ENCODE measurements around the gene TIMD4. TPM values are rescaled to one million over a fixed set of nuclear protein-coding genes. Genes with fewer than 3 reads are reported as not detected.

Gene TIMD4
- total and polyA plus RNA-seq, 12 donors: 0.10 to 2.3 (median 0.55) TPM; not detected in 5

DNA sequence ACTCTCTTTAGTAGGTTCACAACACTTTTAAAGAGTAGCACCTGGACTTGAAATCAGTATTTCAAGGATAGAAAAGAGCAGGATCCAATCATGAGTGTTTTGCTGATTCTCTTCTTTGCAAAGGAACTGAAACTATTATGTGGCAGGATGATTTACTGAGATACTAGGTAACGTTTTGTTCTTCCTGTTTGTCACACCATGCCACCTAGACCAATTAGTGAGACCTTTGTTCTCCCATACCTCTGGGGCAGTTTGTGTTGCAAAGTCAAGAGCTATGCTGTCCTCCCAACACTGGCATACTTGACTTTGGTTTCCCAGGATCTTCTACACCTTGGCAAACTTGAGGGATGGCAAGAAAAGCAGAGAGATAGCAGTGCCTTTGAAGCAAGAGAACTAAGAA is 69.5 kb downstream of the TIMD4 start:
- H3K36me3 ChIP-seq (replicated peaks in 1 of 2): no peaks in the 10 kb centered on the region
- H3K27ac ChIP-seq: no peak overlapping the region
- no peaks in the 10 kb centered on the region for H3K9me3 ChIP-seq (replicated peaks in 1 of 3)
- no peaks in the 10 kb centered on the region for H3K4me1 ChIP-seq (replicated peaks in 1 of 2)
- TF ChIP-seq POLR2A (IDR thresholded peaks at IDR 0.05): no peak
- no peak for TF ChIP-seq CTCF (IDR thresholded peaks at IDR 0.05)
- no peak overlapping the region for H3K4me3 ChIP-seq
- no peaks in the 10 kb centered on the region for H3K27me3 ChIP-seq
- DNase-seq: no peak
- 21 to 60% (median 43%) methylated on average over 1 of the region's 1 CpG for WGBS, 4 donors
- intact Hi-C loops (cut with DNase I): no loop called here

GRCh38 chr5:156892864-156893263 is 70.2 kb downstream of the TIMD4 start:
- no peaks in the 10 kb centered on the region for H3K4me1 ChIP-seq (replicated peaks in 1 of 2)
- H3K4me3 ChIP-seq: no peak overlapping the region
- H3K27ac ChIP-seq: no peak overlapping the region
- H3K9me3 ChIP-seq (replicated peaks in 1 of 3): no peaks in the 10 kb centered on the region
- DNase-seq: no peak
- H3K27me3 ChIP-seq: no peaks in the 10 kb centered on the region
- intact Hi-C loops (cut with DNase I): no loop called here
- TF ChIP-seq POLR2A (IDR thresholded peaks at IDR 0.05) (no peak), CTCF (IDR thresholded peaks at IDR 0.05) (no peak)
- no peaks in the 10 kb centered on the region for H3K36me3 ChIP-seq (replicated peaks in 1 of 2)
- 89 to 97% (median 94%) methylated on average over 4 of the region's 4 CpGs for WGBS, 4 donors

DNA sequence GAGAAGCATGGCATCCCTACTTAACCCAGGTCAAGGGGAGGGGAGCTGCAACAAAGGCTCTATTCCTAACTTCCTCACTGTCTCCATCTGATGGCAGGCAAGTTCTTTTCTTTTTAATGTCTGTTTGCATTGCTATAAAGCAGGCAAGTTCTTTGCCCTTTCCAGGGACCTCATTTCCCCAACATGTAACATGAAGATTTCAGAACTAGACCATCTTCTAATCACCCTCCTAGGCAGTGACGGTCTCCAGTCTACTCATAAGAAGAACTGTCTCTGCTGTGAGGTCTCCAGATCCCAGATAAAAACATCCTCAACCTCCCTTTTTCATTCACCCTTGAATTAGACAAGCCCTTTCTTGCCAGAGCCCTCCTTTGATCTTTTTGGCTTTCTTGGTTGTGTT is 70.8 kb downstream of the TIMD4 start:
- TF ChIP-seq POLR2A (IDR thresholded peaks at IDR 0.05) (no peak), CTCF (IDR thresholded peaks at IDR 0.05) (no peak)
- H3K4me1 ChIP-seq (replicated peaks in 1 of 2): no peaks in the 10 kb centered on the region
- intact Hi-C loops (cut with DNase I): no loop called here
- H3K27me3 ChIP-seq: no peaks in the 10 kb centered on the region
- H3K36me3 ChIP-seq (replicated peaks in 1 of 2): no peaks in the 10 kb centered on the region
- 76 to 92% (median 83%) methylated on average over 1 of the region's 1 CpG for WGBS, 4 donors
- H3K4me3 ChIP-seq: no peak overlapping the region
- no peak overlapping the region for H3K27ac ChIP-seq
- H3K9me3 ChIP-seq (replicated peaks in 1 of 3): no peaks in the 10 kb centered on the region
- no peak for DNase-seq

DNA sequence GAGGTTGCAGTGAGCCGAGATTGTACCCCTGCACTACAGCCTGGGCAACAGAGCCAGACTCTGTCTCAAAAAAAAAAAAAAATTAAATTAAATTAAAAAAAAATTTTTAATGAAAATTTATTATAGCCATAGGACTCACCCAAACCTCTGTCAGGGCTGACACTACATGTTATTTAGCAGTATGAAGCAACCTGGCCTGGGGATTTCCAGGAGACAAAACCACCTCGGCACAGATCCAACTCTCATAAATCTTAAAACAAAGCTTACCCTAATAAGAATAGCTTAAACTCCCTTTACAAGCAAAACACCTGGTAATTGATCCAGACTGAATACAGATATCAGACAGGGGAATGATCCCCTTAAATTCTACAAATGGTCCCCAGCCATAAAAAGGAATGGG is 74.5 kb downstream of the TIMD4 start:
- TF ChIP-seq CTCF (IDR thresholded peaks at IDR 0.05) (no peak), POLR2A (IDR thresholded peaks at IDR 0.05) (no peak)
- no peaks in the 10 kb centered on the region for H3K36me3 ChIP-seq (replicated peaks in 1 of 2)
- no peak overlapping the region for H3K4me3 ChIP-seq
- 72 to 78% (median 74%) methylated on average over 2 of the region's 2 CpGs for WGBS, 4 donors
- H3K27ac ChIP-seq: no peak overlapping the region
- DNase-seq: peak in 1 of 7 donors; percentile 4
- H3K9me3 ChIP-seq (replicated peaks in 1 of 3): no peaks in the 10 kb centered on the region
- no peaks in the 10 kb centered on the region for H3K27me3 ChIP-seq
- no peaks in the 10 kb centered on the region for H3K4me1 ChIP-seq (replicated peaks in 1 of 2)
- intact Hi-C loops (cut with DNase I): no loop called here
